Stimulated activated CD8-positive, alpha-beta memory T cell treated with anti-CD3 and anti-CD28 coated beads, Interleukin-7, amount 100 ng/mL, for 48 hours (primary cell): ENCODE data around the gene MNAT1.
"Not testable (repeated sequence)": the region's sequence is repeated elsewhere in the genome, so short reads cannot be mapped to it uniquely, and the experiment has no call there.

ENCODE experiments used
- DNase-seq, 2 donors: peaks; one replicate each; pipeline ENCODE4 v3.0.0-alpha.2; 2020; ENCODE audit warnings: low read depth in 1 of 2; ENCODE audit errors: extremely low read depth in 1 of 2

The MNAT1 gene

DNA sequence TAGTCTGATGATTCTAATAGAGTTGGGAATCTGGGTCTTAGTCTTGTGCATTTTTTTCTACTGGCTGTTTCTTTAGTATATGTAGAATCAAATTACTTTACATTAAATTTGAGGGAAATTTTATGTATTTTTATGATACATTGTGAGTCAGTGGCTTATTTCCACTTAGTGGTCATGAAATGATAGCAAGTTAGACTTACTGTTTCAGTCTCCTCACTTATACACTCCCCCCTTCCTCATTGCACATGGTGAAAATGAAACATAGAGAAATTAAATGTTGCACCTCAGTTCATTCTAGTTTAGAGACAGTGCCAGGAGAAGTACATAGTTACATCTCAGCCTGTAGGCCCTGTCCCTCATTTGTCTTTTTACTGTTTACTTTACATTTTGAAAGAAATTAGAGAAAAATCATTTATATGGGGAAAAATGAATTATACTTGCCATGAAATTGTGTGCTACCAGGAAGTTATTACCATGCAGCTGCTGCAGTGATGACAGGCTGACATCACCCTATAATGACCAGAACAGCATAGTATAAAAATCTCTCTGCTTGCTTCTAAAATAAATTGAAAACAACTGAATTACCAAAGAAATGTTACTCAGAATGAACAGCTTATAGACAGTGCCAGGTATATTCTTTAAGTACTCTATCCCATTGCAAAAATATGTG is 133.1 kb downstream of the MNAT1 start:
- DNase-seq = no peak

GRCh38 chr14:60878121-60878520 is 143.6 kb downstream of the MNAT1 start:
- no peak for DNase-seq

DNA sequence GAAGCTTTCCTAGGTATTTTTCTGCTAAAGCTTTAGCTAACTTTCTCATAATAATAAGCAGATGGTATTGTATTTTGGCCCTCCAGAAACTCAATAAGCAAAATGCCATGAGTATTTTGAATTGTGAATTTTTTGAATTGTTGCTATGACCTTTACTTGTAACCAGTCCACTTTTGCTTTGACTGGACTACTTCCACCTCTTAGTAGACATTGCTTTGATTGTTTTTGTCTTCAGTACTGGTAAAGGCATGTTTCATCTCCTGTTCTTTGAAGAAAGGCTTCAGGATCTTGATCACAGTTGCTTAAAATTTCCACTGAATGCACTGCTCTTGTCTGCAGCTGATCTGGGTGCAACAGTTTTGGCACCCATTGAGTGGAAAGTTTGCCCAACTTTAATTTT is 144.0 kb downstream of the MNAT1 start:
- no peak for DNase-seq

DNA sequence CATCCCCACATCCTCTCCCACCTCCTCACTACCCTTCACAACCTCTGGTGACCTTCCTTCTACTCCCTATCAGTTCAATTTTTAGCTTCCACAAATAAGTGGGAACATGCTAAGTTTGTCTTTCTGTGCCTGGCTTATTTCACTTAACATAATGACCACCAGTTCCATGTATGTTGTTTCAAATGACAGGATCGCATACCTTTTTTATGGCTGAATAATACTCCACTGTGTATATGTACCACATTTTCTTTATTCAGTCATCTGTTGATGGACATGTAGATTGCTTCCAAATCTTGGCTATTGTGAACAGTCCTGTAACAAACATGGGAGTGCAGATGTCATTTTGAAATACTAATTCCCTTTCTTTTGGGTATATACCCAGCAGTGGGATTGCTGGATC is 147.7 kb downstream of the MNAT1 start:
- no peak for DNase-seq

DNA sequence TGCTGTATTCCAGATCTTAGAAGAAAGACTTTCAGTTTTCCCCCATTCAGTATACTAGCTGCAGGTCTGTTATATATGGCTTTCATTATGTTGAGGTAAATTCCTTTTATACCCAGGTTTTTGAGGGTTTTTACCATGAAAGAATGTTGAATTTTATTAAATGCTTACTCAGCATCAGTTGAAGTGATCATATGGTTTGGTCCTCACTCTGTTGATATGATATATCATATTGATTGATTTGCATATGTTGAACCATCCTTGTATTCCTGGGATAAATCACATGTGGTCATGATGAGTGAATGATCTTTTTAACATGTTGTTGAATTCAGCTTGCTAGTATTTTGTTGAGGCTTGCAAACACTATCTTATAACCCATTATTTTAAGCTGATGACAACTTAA is 149.6 kb downstream of the MNAT1 start:
- no peak for DNase-seq

GRCh38 chr14:60890636-60891035 is 156.1 kb downstream of the MNAT1 start:
- DNase-seq = not testable (repeated sequence)

DNA sequence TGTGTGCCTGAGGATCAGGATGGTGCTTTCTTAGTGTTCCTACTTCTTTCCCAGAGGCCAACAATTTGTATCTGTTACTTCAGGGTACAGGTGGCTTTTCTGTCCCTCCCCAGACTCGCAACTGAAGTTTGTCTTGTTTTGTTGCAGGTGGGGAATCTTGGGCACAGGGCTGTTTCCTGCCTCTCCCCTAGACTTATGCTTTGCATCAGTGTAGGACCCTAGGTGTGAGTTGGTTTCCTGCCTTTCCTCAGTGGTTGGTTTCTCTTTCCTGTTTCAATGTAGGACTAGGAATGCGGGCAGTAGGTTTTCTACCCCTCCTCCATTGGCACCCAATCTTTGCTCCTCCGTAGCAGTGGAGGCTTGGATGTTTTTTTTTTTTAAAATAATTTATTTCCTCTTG is 159.3 kb downstream of the MNAT1 start:
- DNase-seq = no peak

DNA sequence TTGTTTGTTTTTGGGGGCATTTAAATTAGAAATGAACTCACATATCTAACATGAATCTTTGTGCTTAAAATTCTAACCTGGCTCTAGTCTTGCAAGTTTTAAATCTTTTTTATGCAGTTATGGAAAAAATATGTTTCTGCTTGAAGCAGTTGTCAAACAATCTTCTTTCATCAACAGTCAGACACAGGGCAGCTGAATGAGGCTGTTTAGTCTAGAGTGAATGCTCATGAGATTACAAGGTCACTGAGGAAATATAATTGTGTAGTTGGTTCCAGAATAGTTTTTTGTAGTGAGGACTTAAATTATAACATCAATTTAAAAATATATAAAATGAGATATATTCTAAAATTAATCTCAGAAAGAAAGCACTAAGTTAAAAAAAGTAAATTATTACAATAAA is 169.8 kb downstream of the MNAT1 start:
- no peak for DNase-seq

- DNase-seq = no peak
Observed at GRCh38 chr14:60905923-60906322, 171.4 kb downstream of the MNAT1 start.

DNA sequence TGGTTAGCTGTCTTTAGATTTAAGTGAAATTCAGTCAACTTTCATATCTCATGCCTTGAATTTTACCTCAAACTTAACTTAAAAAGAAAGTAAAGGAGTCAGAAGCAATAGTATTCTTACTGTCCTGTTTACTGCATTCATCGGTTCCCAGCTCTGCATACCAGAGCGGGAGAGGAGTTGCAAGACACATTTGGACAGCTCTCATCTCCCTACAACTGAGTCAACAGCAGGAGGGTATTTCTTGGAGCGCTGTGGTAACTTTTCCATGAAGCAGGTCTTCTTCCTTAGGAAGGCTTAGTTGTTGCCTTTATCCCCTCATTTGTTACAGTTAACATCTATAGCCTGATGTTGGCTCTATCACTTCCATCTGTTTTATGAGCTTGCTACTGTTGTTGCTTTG is 181.2 kb downstream of the MNAT1 start:
- no peak for DNase-seq

DNA sequence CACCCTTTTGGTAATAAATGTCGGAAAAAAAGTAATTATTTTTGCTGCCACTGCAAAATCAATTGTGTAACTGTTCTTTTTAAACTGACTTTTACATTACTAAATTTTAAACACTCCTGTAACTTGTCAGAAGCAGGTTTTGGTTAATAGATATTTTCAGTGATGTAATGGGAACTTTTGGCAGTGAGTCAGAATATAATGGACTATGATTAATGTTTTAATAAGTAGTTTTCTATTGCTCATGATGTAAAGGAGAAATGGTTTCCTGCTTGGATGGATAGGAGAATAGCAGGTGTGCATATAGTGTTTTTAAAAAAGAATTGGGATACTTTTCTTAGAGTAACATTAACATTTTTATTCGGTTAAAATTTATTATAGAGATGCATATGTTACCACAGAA is 187.5 kb downstream of the MNAT1 start:
- no peak for DNase-seq

GRCh38 chr14:60925286-60925685 is 190.7 kb downstream of the MNAT1 start:
- DNase-seq = no peak

GRCh38 chr14:60926002-60926401 is 191.4 kb downstream of the MNAT1 start:
- DNase-seq = no peak

- DNase-seq = no peak
Observed at GRCh38 chr14:60931218-60931617, 196.7 kb downstream of the MNAT1 start.

- no peak for DNase-seq
Observed at GRCh38 chr14:60933920-60934655, 199.5 kb downstream of the MNAT1 start.

- DNase-seq = no peak
Observed at GRCh38 chr14:60935319-60935718, 200.8 kb downstream of the MNAT1 start.

GRCh38 chr14:60943637-60944032 is 209.1 kb downstream of the MNAT1 start:
- no peak for DNase-seq

- DNase-seq = no peak
Observed at GRCh38 chr14:60944204-60944603, 209.6 kb downstream of the MNAT1 start.

GRCh38 chr14:60945984-60946383 is 211.4 kb downstream of the MNAT1 start:
- no peak for DNase-seq

DNA sequence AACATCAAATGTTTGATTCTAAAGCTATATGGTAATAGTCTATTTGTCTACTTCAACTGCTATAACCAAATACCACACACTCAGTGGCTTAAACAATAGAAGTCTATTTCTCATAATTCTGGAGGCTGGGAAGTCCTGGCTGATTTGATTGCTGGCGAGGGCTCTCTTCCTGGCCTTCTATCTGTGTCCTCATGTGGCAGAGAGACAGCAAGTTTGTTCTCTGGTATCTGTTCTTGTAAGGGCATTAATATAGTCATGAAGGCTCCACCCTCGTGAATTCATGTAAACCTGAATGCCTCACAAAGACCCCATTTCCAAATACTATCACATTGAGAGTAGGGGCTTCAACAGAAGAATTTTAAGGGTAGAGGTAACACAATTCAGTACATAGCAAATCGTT is 212.2 kb downstream of the MNAT1 start:
- DNase-seq = no peak

DNA sequence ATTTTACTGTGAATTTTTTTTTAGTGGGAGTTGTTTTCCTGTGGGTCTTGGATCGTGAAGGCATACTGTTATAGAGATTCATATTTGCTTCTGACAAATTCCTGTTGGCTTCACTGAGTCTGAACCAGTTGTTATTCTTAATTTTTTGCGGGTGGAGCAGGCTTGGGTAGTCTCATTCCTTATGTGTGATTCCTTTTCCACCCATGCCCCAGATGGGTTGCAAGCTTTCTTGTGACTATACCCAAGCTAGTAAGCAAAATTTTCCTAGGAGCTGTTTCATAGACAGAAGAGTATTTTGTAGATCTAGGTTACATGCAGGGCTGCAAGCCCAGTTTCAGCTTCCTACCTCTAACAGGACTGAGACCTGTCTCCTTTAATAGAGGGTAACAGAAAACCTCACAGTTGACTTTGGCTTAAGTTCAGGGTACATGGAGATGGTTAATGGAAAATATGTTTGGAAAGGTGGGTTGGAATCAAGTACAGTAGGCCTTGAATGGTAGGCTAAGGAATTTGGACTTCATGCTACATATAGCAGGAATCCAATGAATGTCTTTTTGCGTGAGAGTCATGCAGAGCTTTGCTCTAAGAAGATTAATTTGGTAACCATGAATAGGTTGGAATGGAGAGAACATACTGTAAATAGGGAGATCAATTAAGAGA is 217.3 kb downstream of the MNAT1 start:
- DNase-seq = no peak

- no peak for DNase-seq
Observed at GRCh38 chr14:60956202-60956601, 221.6 kb downstream of the MNAT1 start.
